ENCODE results near the gene IARS1.

GRCh38 chr9:92308893-92309292 is 15.4 kb upstream of the IARS1 start:
- TF ChIP-seq CTCF (conservative IDR thresholded peaks at IDR 0.05; ENCODE audit: low read length): no peak
- TF ChIP-seq EZH2phosphoT487 (IDR thresholded peaks at IDR 0.05; ENCODE audit: borderline replicate concordance, low read depth, low read length): no peak

Measured in OCI-LY7 (cell line).